Activated T-helper 1 cell treated with anti-CD3 and anti-CD28 coated beads, Interleukin-2, amount 50 U/mL, for 16 hours (primary cell): ENCODE data around the gene DNAI1.

Source experiments
- DNase-seq, 2 donors: peaks; one replicate each; pipeline ENCODE4 v3.0.0-alpha.2; 2020; ENCODE audit warnings: low read depth in 1 of 2, low spot score in 1 of 2

DNAI1 gene

GRCh38 chr9:34490360-34490759 lies 31.8 kb downstream of the DNAI1 start:
- no peak for DNase-seq

GRCh38 chr9:34490760-34491159 lies 32.2 kb downstream of the DNAI1 start:
- no peak for DNase-seq

GRCh38 chr9:34491596-34491995 lies 33.0 kb downstream of the DNAI1 start:
- DNase-seq: no peak

- DNase-seq: no peak
Measured at GRCh38 chr9:34492051-34492450, 33.4 kb downstream of the DNAI1 start.

GRCh38 chr9:34493972-34494535 lies 35.4 kb downstream of the DNAI1 start:
- no peak for DNase-seq

GRCh38 chr9:34496149-34496712 lies 37.6 kb downstream of the DNAI1 start:
- no peak for DNase-seq

- DNase-seq: no peak
Measured at GRCh38 chr9:34498553-34498952, 39.9 kb downstream of the DNAI1 start.

GRCh38 chr9:34499076-34499475 lies 40.5 kb downstream of the DNAI1 start:
- no peak for DNase-seq

GRCh38 chr9:34500623-34501267 lies 42.1 kb downstream of the DNAI1 start:
- DNase-seq: peak; percentile 55 to 64

GRCh38 chr9:34501372-34501771 lies 42.8 kb downstream of the DNAI1 start:
- DNase-seq: no peak

GRCh38 chr9:34501889-34502425 lies 43.4 kb downstream of the DNAI1 start:
- no peak for DNase-seq

- no peak for DNase-seq
Measured at GRCh38 chr9:34502471-34502870, 43.9 kb downstream of the DNAI1 start.

- no peak for DNase-seq
Measured at GRCh38 chr9:34502891-34503290, 44.3 kb downstream of the DNAI1 start.

GRCh38 chr9:34503406-34503805 lies 44.8 kb downstream of the DNAI1 start:
- DNase-seq: no peak

- DNase-seq: no peak
Measured at GRCh38 chr9:34505370-34506120, 46.9 kb downstream of the DNAI1 start.

- no peak for DNase-seq
Measured at GRCh38 chr9:34506623-34507022, 48.0 kb downstream of the DNAI1 start.

- DNase-seq: no peak
Measured at GRCh38 chr9:34507556-34507955, 49.0 kb downstream of the DNAI1 start.

GRCh38 chr9:34507966-34508365 lies 49.4 kb downstream of the DNAI1 start:
- no peak for DNase-seq

GRCh38 chr9:34508463-34508862 lies 49.9 kb downstream of the DNAI1 start:
- DNase-seq: no peak

- DNase-seq: no peak
Measured at GRCh38 chr9:34508951-34509350, 50.3 kb downstream of the DNAI1 start.

- DNase-seq: no peak
Measured at GRCh38 chr9:34510497-34511468, 52.2 kb downstream of the DNAI1 start.
